Measurements from ENCODE around the gene HIPK1.

DNA sequence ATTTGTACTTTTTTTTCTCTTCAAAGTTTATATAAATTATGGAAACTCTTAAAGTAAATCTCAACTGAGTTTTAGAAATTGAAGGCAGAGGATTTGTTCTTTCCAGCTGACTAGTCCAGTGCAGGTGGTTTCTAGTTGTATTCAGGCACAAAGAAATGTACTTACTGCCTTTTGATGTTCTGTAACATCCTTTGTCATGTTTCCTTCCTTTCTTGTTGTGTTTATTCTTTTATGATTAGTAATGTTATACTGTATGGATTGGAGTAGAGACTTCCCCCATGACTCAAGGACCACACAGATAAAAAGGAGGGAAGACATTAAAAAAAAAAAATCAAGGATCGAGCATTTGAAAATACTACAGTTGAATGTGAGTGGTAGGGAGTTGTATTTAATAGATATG lies 8.0 kb downstream of the HIPK1 start:
- TF ChIP-seq POLR2A (IDR thresholded peaks at IDR 0.05) = no peak
- TF ChIP-seq POLR2AphosphoS5 (IDR thresholded peaks at IDR 0.05; ENCODE audit: insufficient read depth in 1 of 2, low read depth in 1 of 2) = no peak

Data from vagina (tissue), 2 donors.